IPS DF 6.9 (cell line): ENCODE measurements around the gene LDHA.

ENCODE experiments used
- DNase-seq: peaks from one replicate; pipeline ENCODE4 v3.0.0-alpha.2; 2013; ENCODE audit warnings: low read depth, low spot score
- H3K27ac ChIP-seq: one replicate; pipeline ENCODE4 v1.5.1; 2013; ENCODE audit warnings: low read length, control low read depth
- H3K27me3 ChIP-seq: 2 replicates; pipeline ENCODE4 v1.6.1; 2013; ENCODE audit warnings: mild to moderate bottlenecking, low read length; ENCODE audit not compliant: control insufficient read depth, insufficient read depth
- H3K36me3 ChIP-seq: 2 replicates; pipeline ENCODE4 v1.6.1; 2013; ENCODE audit warnings: low read length; ENCODE audit not compliant: control insufficient read depth, insufficient read depth
- H3K4me1 ChIP-seq: 2 replicates; pipeline ENCODE4 v1.6.1; 2013; ENCODE audit warnings: low read length; ENCODE audit not compliant: control insufficient read depth, insufficient read depth
- H3K4me3 ChIP-seq: 2 replicates; pipeline ENCODE4 v1.5.1; 2013; ENCODE audit warnings: mild to moderate bottlenecking, low read length
- H3K9me3 ChIP-seq: 2 replicates; pipeline ENCODE4 v1.6.1; 2013; ENCODE audit warnings: low read length, inconsistent platforms; ENCODE audit not compliant: control insufficient read depth, insufficient read depth
- WGBS: extraction: QIAGEN DNeasy Blood & Tissue Kit; methylation state at CpG from one replicate; pipeline ENCODE4 v1.1.7; 2013; ENCODE audit warnings: mixed read lengths, missing lambda C conversion rate; ENCODE audit not compliant: insufficient read length, insufficient coverage; 5-methylcytosine and 5-hydroxymethylcytosine counted together

LDHA gene

DNA sequence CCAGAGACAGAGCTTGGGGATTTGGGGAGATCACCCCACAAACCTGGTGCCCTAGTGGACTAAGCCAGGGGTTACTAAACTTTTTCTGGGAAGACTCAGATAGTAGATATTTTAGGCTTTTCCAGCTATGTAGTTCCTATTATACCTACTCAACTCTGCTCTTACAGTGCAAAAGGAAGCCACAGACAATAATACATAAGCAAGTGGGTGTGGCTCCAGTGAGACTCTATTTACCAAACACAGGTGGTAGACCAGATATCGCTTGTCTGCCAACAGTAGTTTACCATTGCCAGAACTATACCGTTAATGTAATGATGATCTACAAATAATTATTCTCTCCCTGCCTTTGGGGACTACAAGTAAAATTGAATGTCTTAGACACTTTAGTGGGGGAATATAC, 24.7 kb downstream of the LDHA start:
- Histone ChIP-seq H3K4me1 (no peaks in the 10 kb centered on the region), H3K36me3 (no peaks in the 10 kb centered on the region), H3K27me3 (no peaks in the 10 kb centered on the region), H3K4me3 (no peak overlapping the region), H3K9me3 (no peaks in the 10 kb centered on the region), H3K27ac (no peak overlapping the region)
- no peak for DNase-seq
- no CpG with 5 or more reads among the region's 2 CpGs for WGBS

DNA sequence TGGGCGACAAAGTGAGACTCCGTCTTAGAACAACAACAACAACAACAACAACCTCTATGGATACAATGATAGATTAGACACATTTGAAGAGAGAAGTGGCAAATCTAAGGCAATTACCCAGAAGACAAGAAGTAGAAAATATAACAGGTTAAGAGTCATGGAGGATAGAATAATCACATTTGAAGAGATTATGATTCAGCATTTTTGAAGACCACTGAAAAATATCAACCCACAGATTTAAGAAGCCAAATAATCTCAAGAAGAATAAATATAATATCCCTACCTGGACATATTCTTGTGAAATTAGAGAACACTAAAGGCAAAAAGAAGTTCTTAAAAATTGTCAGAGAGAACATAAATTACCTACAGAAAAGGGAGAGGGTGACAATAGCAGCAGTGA, 25.7 kb downstream of the LDHA start:
- H3K4me1 ChIP-seq = no peaks in the 10 kb centered on the region
- H3K27ac ChIP-seq = no peak overlapping the region
- H3K9me3 ChIP-seq = no peaks in the 10 kb centered on the region
- H3K4me3 ChIP-seq = no peak overlapping the region
- H3K36me3 ChIP-seq = no peaks in the 10 kb centered on the region
- no CpG with 5 or more reads among the region's 2 CpGs for WGBS
- DNase-seq = no peak
- no peaks in the 10 kb centered on the region for H3K27me3 ChIP-seq

DNA sequence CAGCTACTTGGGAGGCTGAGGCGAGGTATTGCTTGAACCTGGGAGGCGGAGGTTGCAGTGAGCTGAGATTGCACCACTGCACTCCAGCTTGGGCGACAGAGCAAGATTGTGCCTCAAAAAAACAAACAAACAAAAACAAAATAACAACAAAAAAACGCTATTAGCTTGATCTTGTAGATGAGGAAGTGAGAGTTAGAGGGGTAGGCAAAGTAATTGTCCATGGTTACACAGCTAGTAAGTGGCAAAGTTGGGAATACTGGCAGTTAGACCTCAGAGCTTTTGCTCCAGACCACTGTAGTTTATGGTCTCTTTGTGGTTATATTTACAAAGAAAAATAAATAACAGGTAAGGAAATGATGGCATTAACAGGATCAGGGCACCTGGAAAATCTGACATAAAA, 32.9 kb downstream of the LDHA start:
- Histone ChIP-seq H3K9me3 (no peaks in the 10 kb centered on the region), H3K27me3 (no peaks in the 10 kb centered on the region), H3K4me3 (no peak overlapping the region), H3K27ac (no peak overlapping the region), H3K36me3 (no peaks in the 10 kb centered on the region), H3K4me1 (no peaks in the 10 kb centered on the region)
- no peak for DNase-seq
- no CpG with 5 or more reads among the region's 4 CpGs for WGBS

DNA sequence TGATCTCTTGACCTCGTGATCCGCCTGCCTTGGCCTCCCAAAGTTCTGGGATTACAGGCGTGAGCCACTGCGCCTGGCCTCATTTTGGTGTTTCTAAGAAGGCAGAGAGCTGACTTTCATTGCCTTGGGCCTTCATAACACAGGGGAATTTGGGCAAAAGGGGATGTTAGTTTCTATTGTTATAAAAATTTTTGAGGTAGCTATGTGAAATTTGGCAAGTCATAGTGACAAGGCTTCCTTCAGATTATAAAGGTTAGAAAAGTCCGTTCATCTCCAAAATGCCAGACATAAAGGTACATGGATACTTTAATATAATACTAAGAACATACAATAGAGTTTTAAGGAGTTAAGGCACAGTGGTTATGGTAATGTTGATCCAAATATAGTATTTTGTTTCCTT, 35.0 kb downstream of the LDHA start:
- H3K27ac ChIP-seq = no peak overlapping the region
- no CpG with 5 or more reads among the region's 5 CpGs for WGBS
- no peaks in the 10 kb centered on the region for H3K27me3 ChIP-seq
- H3K4me1 ChIP-seq = no peaks in the 10 kb centered on the region
- H3K36me3 ChIP-seq = no peaks in the 10 kb centered on the region
- H3K4me3 ChIP-seq = no peak overlapping the region
- no peaks in the 10 kb centered on the region for H3K9me3 ChIP-seq
- no peak for DNase-seq

DNA sequence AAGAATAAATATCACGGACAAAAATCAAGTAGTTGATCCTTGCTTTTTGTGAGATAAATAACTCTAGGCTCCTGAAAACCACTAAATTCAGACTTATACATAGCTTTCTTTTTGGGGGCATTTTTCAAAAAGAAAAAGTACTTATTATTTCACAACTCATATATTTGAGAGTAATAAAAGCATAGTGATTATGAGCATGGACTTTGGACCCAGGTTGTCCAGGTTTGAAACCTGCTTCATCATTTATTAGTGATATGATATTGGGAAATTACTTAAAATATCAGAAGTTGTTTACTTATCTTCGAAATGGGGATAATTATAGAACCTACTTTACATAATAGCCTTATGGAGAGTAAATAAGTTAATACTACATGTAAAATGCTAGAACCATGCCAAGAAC, 44.3 kb downstream of the LDHA start:
- Histone ChIP-seq H3K9me3 (no peaks in the 10 kb centered on the region), H3K4me3 (no peak overlapping the region), H3K27ac (no peak overlapping the region), H3K27me3 (no peaks in the 10 kb centered on the region), H3K4me1 (no peaks in the 10 kb centered on the region), H3K36me3 (no peaks in the 10 kb centered on the region)
- no peak for DNase-seq
- WGBS = no CpG with 5 or more reads among the region's 2 CpGs

DNA sequence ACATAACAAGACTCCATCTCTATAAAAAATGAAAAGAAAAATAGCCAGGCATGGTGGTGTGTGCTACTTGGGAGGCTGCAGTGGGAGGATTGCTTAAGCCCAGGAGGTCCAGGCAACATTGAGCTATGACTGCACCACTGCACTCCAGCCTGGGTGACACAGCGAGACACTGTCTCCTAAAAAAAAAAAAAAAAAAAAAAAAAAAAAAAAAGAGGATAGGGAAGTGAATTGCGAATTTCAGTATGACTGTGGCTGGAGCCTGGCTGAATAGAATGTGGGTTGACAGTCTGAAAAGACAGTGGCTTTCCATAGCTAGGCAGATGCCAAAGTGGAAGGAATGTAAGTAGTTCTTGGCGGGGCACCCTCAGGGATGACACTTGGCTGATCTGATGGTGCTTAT, 54.9 kb downstream of the LDHA start:
- no peaks in the 10 kb centered on the region for H3K9me3 ChIP-seq
- H3K27me3 ChIP-seq = no peaks in the 10 kb centered on the region
- no peaks in the 10 kb centered on the region for H3K36me3 ChIP-seq
- DNase-seq = no peak
- H3K27ac ChIP-seq = no peak overlapping the region
- H3K4me3 ChIP-seq = no peak overlapping the region
- H3K4me1 ChIP-seq = no peaks in the 10 kb centered on the region
- no CpG with 5 or more reads among the region's 3 CpGs for WGBS

DNA sequence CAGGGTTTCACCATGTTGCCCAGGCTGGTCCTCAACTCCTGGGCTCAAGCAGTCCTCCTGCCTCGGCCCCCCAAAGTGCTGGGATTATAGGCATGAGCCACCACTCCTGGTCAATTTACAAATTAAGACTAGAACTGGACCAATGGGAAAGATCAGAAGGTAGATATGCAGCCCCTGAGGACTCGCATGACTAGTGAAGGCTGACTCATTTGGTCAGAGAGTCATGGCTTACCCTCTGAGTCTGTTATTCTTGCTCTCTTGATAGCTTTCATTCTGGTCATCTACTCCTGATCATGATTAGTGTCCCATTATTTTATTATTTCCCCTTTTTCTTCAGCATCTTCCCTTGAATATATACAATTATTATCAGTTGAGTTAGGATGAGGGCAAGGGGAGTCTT, 58.6 kb downstream of the LDHA start:
- H3K9me3 ChIP-seq = no peaks in the 10 kb centered on the region
- H3K27me3 ChIP-seq = no peaks in the 10 kb centered on the region
- DNase-seq = no peak
- H3K4me1 ChIP-seq = no peaks in the 10 kb centered on the region
- no peaks in the 10 kb centered on the region for H3K36me3 ChIP-seq
- no peak overlapping the region for H3K4me3 ChIP-seq
- H3K27ac ChIP-seq = no peak overlapping the region
- no CpG with 5 or more reads among the region's 2 CpGs for WGBS

DNA sequence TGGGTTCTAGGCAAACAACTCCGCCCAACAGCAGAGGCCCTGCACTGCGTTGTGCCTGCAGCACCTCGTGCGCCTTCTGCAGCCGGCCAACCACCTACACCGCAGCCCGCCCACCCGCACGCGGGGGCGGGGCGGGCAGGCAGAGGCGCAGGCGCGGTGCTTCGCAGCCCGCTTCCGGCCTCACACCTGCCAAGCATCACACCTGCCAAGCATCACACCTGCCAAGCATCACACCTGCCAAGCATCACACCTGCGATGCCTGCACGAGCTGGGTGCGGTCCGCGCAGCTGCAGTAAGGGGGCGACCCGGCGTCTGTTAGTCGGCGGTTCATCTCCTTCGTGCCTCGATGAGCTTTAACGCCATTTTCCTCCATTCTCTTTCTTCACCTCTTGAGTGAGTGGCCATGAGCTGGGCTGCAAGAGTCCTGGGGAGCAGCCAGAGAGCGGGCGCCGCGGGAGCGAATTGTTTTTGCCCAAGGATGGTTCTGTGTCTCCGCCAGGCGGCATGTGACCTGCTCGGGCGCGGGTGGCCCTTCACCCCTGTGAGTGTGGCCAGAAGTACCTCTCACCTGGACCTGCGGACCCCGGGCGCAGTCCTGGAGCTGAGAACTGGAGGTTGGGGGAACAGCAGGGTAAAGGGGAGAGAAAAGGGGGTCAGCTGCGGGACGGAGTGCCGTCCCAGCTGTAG, 61.5 kb downstream of the LDHA start, which contains the start of gene LDHAL6A:
LDHAL6A (plus strand) TSS at position 171 of the 687 bp plus-strand sequence. CDS start 825 bp downstream, outside the sequence.
- no peaks in the 10 kb centered on the region for H3K36me3 ChIP-seq
- H3K27me3 ChIP-seq = no peaks in the 10 kb centered on the region
- no CpG with 5 or more reads among the region's 47 CpGs for WGBS
- H3K4me3 ChIP-seq = no peak within 1 kb of the TSS
- no peak for DNase-seq
- no peaks in the 10 kb centered on the region for H3K9me3 ChIP-seq
- H3K27ac ChIP-seq = no peak within 1 kb of the TSS
- no peaks in the 10 kb centered on the region for H3K4me1 ChIP-seq

DNA sequence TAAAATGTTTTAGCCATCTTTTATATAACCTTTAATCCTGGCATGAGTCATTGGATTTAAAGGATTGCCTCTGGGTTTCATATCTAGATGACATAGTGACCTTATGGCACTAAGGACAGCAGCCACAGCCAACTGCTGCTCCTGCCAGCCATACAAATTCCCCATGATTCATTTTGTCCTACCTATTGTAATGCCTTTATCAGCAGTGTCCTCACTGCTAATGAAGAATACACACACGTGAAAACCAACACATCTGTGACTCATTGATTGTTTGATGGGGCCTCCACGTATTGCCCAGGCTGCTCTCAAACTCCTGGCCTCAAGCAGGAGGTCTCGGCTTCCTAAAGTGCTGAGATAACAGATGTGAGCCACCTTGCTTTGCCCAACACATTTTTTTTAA, 63.1 kb downstream of the LDHA start:
- Histone ChIP-seq H3K27ac (no peak overlapping the region), H3K9me3 (no peaks in the 10 kb centered on the region), H3K4me3 (no peak overlapping the region), H3K36me3 (no peaks in the 10 kb centered on the region), H3K4me1 (no peaks in the 10 kb centered on the region), H3K27me3 (no peaks in the 10 kb centered on the region)
- WGBS = no CpG with 5 or more reads among the region's 3 CpGs
- DNase-seq = no peak
